Hypothalamus (tissue), 51 donors: ENCODE data around the gene GIMAP2.
"Not testable (repeated sequence)": the region's sequence is repeated elsewhere in the genome, so short reads cannot be mapped to it uniquely, and the experiment has no call there.

Source experiments
- DNase-seq, 51 donors: peaks; one replicate each; lab custom pipeline; 2025; lab: John Stamatoyannopoulos, UW

Gene GIMAP2

GRCh38 chr7:150676276-150676675 is 9.2 kb upstream of the GIMAP2 start:
- DNase-seq: not testable (repeated sequence)

- DNase-seq: not testable (repeated sequence)
Observed at GRCh38 chr7:150676854-150677253, 8.7 kb upstream of the GIMAP2 start.

- DNase-seq: not testable (repeated sequence)
Observed at GRCh38 chr7:150678601-150679000, 6.9 kb upstream of the GIMAP2 start.

GRCh38 chr7:150680364-150680763 is 5.1 kb upstream of the GIMAP2 start:
- not testable (repeated sequence) for DNase-seq

GRCh38 chr7:150686030-150686631 is 625 bp downstream of the GIMAP2 start:
- DNase-seq: no peak

- no peak for DNase-seq
Observed at GRCh38 chr7:150688630-150689029, 3.1 kb downstream of the GIMAP2 start.

- no peak for DNase-seq
Observed at GRCh38 chr7:150695654-150696053, 10.1 kb downstream of the GIMAP2 start.

- no peak for DNase-seq
Observed at GRCh38 chr7:150703209-150703608, 17.7 kb downstream of the GIMAP2 start.

- no peak for DNase-seq
Observed at GRCh38 chr7:150715293-150715692, 29.8 kb downstream of the GIMAP2 start.

- no peak for DNase-seq
Observed at GRCh38 chr7:150715738-150716137, 30.2 kb downstream of the GIMAP2 start.

GRCh38 chr7:150716368-150716767 is 30.9 kb downstream of the GIMAP2 start, which contains the start of gene GIMAP1:
GIMAP1 (plus strand) TSS chr7:150716613; CDS start chr7:150719048, 2,435 bp downstream.
- peak in 3 of 51 donors; percentile 7 to 16 (median 13) for DNase-seq

GRCh38 chr7:150716939-150717338 is 31.4 kb downstream of the GIMAP2 start:
- DNase-seq: no peak

GRCh38 chr7:150717814-150718420 is 32.4 kb downstream of the GIMAP2 start:
- DNase-seq: no peak

- no peak for DNase-seq
Observed at GRCh38 chr7:150719436-150719835, 33.9 kb downstream of the GIMAP2 start.

GRCh38 chr7:150719960-150720891 is 34.7 kb downstream of the GIMAP2 start:
- DNase-seq: no peak

- DNase-seq: no peak
Observed at GRCh38 chr7:150721970-150722373, 36.5 kb downstream of the GIMAP2 start.

GRCh38 chr7:150722431-150722931 is 37.0 kb downstream of the GIMAP2 start:
- DNase-seq: peak in 6 of 51 donors; percentile 4 to 26 (median 14)

- no peak for DNase-seq
Observed at GRCh38 chr7:150723467-150723866, 38.0 kb downstream of the GIMAP2 start.

- DNase-seq: no peak
Observed at GRCh38 chr7:150727381-150727780, 41.9 kb downstream of the GIMAP2 start.

- no peak for DNase-seq
Observed at GRCh38 chr7:150728011-150728410, 42.5 kb downstream of the GIMAP2 start.

GRCh38 chr7:150728609-150729008 is 43.1 kb downstream of the GIMAP2 start:
- DNase-seq: no peak
